GM21825 (cell line): ENCODE measurements around the gene KRT5.

Experiments used
- ATAC-seq: cut with Tn5 transposase; IDR thresholded peaks from one replicate; pipeline ENCODE4 v1.9.1; 2021; ENCODE audit warnings: mild to moderate bottlenecking, moderate library complexity; ENCODE audit not compliant: unreplicated experiment

The KRT5 gene

DNA sequence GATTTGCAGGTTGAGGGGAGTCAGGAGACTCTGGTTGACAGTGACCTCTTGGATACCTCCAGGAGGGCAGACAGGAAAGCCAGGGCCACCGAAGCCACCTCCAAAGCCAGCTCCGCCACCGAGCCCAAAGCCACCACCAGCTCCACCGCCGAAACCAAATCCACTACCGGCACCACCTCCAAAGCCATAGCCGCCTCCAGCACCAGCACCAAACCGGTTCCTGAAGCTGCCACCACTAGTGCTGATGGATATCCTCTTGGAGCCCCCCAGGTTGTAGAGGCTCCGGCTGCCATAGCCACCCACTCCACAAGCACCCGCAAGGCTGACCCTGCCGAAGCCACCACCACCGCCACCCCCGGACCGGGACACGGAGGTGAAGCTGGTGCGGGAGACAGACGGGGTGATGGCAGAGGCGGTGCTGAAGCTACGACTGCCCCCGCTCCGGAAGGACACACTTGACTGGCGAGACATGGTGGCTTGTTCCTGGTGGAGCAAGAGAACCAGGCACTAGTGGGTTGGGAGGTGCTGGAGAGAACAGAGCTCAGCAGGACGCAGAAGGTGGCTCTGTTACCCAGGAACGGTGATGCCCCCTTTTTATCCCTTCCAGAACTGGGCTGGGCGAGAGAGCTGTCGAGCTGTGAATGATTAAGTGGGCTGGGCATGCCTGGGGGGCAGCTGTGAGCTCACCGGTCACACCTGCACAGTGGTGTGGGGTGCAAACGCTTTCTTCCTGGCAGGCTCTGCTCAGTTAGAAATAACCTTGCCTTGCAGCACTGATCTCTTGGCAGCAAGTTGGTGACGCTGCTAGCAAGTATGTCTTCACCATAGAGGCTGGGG is at the start of gene KRT5:
TSS of gene KRT5 (minus strand) at position 569 of the 837 bp plus-strand sequence. CDS start at position 471, 98 bp downstream.
- ATAC-seq, result no peak

DNA sequence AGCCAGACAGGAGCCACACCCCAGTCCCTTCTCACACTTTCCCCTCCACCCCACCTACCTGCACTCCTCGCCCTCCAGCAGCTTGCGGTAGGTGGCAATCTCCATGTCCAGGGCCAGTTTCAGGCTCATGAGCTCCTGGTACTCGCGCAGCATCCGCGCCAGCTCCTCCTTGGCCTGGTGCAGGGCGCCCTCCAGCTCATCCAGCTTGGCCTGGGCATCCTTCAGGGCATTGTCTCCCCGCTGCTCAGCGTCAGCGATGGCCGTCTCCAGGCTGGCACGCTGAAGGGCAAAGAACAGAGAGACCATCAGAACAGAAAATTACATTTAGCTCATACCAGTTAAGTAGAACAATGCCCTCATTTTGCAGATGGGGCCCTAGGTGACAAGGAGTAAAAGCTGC is 47.9 kb upstream of the KRT5 start:
- no peak for ATAC-seq

DNA sequence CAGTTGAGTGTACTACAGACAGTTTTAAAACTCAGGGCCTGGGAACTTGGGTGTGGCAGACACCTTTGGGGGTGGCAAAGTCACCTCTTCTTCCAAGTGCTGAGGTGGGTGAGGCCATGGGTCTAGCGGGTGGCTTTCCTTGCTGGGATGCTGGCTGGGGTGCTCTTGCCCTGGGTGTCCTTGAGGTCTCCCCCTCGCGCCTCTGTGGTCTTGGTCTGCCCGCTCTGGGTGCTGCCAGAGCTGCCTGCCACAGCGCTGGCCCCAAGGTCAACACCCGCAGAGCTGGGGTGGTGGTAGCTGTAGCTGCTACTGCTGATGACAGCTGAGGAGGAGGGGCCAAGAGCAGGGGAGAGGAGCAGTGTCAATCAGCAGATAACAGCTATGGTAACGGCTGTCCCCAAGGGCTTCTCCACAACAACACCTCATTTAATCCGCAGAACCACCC is 46.7 kb upstream of the KRT5 start:
- no peak for ATAC-seq

DNA sequence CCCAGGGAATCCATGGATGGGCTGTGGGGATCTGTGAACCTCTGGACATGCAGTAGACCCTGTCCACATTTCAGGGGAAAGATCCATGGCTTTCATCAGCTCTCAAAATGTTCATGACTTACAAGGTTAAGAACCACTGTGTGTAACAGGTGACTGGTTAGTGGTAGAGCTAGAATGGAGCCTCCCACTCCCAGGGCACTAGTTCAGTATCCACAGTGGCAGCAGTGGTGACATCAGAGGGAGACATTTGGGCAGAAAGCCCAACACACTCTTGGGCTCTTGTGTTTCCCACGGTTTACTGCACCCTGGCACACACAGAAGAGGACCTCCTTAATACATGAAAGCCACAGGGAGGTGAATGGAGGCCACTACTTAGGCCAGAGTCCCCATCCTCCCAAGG is 44.4 kb upstream of the KRT5 start:
- ATAC-seq, result no peak

DNA sequence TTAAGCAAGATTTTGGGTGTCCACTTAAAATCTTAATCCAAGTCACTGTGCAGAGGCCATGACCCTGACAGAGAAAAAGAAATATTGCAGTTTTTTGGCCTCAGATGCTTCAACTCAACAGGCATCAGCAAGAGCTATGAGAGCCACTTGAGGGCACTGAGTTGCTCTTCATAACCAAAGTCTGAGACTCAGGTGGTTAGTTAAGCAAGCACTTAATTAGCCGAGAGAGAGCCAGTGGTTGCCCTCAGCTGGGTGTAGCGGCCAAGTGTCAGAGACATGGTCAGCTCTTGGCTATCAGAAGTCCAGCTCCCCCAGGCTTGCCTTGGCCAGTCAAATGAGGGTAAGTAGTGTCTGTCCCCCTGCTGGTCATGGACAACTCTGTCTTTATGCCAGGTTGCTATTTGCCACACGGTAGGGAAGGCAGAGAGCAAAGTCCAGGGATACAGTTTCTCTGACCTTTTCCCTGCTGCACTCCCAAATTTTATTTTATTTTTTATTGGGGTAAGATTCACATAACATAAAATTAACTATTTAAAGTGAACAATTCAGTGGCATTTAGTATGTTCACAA is 41.8 kb upstream of the KRT5 start:
- no peak for ATAC-seq

DNA sequence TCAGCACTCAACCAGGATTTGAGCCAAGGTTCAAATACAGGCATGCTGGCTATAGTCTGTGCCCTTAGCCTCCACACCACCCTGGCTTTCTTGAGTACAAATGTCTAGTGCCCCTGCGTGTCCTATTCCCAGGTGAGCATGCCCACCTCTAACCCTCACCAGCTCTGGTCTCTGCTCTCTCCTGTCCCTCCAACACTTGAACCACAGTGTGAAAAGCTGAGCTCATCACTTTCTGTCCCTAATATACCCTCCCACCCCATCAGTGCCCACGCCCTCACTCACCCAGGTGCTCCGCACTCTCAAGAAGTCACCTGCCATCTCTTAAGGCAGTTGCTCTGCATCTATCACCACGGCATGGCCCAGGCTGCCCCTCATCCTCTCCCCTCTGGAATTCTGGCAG is 39.8 kb upstream of the KRT5 start:
- ATAC-seq, result no peak

DNA sequence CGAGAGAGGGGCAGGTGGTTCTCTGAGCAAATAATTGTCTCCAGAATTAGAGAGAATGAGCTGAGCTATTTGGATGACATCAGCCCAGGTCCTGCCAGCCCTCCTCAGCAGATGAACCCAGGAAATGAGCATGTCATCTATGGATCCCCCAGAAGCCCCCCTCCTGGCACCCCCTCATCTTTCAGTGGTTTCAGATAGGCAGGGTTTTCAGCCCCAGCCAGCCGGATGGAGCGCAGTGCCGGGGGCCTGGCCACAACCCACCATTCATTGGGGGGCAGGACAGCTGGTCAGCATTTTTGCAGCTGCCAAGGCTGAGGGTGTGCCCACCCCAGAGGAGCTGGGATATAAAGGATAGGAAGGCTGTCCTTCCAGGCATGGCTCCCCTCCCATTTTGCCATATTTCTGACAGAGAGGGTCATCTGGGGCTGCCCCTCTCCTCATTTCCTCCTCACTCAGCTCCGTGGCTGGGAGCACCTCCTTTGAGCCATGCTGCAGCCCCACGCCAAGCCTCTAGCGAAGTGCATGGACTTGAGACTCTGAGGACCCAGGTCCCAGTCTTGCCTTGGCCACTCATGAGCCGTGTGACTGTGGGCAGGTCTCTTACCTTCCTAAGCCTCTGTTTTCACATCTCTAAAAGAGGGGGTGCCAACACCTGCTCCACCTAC is 38.7 kb upstream of the KRT5 start:
- no peak for ATAC-seq

DNA sequence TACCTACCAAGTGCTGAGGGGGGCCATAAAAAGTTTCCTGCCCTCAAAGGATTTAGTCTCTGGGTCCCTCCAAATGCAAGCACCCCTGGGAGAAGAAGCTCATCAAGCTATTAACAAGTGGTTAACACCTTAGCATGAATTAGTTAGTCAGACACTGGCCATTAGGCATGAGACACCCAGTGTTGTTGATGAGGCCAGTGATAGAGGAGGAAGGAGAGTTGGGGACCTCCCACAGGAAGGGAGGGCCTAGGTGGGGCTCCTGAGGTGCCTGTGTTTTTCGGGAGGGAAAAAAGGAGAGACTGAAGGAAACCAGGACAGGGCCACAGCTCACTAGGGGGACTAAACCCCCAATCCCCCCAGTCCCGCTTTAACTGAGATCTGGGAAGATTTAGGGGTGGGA is 37.3 kb upstream of the KRT5 start:
- ATAC-seq, result no peak

DNA sequence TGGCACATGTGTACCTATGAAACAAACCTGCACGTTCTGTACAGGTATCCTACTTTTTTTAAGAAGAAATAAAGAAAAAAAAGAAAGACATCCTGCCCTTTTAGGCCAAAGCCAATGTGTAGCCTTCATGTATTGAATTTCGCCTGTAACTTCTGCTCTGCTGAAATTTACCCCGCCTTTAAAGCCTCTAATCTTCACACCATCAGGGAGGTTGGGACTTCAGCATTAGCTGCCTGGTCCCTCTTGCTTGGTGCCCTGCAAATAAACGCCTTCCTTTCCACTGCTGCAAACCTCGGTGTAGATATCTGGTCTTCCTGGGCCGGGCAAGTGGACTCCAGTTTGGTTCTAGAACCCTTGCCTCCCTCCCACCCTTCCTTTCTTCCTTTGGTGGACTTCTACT is 35.4 kb upstream of the KRT5 start:
- no peak for ATAC-seq

DNA sequence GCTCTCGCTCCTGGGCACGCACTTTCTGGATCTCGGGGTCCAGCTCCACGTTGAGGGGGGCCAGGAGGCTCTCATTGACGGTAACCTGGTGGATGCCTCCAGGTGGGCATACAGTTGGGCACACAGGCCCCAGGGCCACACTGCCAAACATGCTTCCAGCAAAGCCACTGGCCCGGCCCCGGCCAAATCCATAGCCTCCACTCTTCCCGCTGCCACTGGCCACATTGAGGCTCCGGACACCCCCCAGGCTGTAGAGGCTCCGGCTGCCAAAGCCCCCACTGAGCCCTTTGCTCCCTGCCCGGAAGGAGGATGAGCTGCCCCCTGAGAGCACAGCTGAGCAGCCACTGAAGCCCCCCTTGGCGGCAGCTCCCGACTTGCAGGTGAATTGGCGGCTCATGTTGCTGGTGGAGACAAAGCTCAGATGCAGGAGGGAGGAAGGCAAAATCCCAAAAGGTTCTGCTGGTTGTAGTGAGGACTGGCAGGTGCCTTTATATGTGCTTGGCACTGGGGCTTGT is 32.5 kb upstream of the KRT5 start, which contains the start of gene KRT71:
TSS of gene KRT71 (minus strand) at position 465 of the 515 bp plus-strand sequence. CDS start at position 397, 68 bp downstream.
- no peak for ATAC-seq

DNA sequence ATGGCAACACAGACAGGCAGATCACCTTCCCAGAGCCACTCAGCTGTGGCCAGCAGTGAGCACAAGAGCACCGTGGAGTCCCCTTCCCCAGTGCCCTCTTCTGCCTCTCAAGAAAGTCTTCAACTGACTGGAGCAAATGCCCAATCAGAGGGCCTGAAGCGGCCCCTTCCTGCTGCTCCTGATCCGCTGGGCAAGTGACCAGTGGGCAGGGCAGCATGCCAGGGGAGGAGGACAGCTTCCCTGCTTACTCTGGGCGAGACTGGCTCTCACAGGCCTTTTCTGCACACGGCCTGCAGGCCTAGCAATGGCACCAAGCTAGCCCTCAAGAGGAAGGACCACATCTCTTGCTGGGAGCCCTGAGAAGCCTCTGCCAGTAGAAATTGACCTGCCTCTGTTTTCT is 31.9 kb upstream of the KRT5 start:
- no peak for ATAC-seq

DNA sequence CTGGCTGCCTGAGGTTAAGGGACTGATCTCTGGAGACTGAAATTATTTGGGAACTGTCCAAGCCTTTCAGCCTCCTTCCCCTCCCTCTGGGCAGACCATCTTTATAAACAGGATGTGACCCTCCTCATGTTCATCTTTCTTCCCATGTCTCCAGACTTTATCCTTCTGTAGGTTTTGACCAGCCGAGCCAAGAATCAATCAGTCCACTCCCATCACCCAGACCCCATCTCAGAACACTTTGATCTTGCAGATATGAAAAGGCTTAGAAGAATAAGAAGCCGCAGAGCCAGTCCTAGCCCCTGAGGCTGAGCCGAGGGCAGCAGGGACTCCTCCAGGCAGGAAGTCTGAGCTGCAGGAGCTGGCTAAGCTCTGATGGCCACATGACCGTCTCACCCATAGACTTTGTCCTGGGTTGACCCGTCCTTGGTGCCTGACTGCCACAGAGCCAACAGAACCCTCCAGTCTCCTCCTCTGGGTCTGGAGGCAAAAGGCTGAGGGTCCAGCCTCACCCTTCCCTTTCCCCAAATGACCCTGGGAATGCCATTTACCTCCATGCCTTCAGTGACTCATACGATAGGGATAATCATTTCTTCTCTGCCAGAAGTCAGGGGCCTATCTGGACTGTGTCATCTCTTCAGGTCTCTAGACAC is 31.1 kb upstream of the KRT5 start:
- no peak for ATAC-seq

DNA sequence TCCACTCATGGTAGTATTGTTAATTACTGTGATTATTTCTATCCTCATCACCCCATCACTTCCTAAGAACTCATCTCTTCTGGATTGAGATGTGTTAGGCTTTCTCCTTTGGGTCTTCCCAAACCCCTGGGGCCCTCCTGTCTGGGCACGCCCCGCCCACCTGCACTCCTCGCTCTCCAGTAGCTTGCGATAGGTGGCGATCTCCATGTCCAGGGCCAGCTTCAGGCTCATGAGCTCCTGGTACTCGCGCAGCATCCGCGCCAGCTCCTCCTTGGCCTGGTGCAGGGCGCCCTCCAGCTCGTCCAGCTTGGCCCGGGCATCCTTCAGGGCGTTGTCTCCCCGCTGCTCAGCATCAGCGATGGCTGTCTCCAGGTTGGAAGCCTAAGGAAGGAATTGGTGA is 25.9 kb upstream of the KRT5 start:
- ATAC-seq, result no peak

DNA sequence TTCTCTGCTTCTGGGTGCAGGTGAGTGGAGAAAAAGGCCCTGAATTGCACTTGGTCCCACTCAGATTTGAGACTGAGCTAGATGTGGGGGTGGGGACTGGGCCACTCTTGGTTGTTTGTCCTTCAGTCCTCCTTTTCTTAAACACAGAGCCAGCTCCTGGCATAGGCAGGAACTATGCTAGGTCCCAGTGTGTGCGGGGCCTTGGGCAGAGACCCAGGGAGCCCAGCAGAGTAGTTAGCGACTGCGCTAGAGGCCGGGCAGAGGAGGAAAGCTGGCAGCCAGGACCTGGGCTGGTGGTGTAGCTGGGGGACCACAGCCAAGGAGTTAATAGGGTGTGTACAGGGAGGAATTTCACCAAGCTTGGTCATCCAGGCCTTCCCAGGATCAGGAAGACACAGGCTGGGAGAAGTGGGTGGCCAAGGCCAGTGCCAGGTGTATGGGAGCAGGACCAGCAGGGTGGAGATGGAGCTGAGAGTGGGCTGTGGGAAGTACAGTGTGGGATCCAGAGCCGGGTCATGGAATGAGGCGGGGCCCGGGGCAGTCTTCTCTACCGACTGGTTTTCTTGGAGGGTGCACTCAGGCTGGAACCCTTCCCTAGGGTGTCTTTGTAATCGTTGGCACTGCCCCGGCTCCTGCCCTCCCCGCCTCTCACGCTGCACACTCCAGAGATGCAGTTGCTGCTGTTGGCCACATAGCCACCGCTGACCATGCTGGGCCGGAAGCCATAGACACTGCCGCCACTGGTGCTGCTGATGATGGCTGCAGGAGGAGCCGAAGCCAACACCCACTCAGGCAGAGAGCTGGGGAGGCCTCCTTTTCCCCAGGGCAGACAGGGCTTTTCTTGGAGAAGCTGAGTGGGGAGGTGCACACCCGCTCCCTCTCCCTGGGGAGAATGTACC is 24.0 kb upstream of the KRT5 start:
- no peak for ATAC-seq

DNA sequence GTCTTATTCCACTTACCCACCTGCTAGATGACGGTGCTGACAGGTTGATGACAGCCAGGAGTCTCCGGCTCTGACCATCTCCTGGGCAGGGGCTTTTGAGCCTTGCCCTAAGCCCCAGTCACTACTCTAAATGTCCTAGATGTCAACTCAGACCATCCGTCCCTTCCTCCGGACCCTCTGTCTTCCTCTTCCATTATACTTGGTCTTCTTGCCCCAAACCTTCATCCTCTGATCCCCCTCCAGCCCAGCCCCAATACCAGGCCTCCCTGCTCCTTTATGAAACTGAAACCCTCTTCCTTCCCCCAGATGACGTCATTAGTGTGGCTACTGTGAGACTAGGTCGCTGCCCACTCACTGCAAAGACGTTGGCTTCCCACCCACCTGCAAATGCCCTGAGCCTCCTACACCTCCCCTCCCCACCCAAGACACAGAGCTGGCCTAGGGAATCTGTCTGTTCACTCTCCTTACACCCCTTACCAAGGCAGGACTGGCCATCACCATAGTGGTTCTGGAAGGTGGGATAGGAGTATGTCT is 22.7 kb upstream of the KRT5 start:
- no peak for ATAC-seq

DNA sequence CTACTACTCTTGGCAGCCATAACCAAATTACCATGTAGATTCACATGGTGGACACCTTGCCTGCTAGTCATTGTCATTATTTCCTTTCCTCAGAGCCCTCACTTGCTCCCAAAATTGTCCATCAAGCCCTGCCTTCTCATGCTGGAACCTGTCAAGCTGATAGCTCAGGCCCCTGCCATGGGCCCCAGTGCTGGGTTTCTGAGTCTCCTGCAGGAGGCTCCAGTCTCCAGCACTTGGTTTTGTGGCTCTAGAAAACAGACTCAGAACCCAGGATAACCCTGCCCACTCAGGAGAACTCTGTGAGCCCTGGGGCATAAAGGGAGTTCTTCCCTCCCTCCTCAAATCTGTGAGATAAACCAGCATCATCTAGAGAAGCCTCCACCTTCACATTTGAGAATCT is 22.0 kb upstream of the KRT5 start:
- no peak for ATAC-seq

DNA sequence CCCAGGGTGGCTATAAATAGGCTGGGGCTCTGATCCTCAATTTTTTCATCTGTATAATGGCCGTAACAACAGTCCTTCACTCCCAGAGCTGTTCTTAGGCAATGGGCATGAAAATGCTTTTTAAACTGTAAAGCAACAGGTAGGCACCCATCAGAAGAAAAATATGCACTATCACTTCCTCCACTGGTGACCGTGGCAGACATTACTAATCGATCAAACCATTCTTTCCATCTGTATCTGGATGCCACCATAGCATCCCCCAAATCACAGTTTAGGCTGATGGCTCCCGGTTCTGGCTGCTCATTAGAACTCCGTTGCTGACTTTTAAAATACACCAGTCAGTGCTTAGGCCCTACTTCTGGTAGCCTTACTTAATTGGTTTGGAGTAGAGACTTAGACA is 21.5 kb upstream of the KRT5 start:
- no peak for ATAC-seq

DNA sequence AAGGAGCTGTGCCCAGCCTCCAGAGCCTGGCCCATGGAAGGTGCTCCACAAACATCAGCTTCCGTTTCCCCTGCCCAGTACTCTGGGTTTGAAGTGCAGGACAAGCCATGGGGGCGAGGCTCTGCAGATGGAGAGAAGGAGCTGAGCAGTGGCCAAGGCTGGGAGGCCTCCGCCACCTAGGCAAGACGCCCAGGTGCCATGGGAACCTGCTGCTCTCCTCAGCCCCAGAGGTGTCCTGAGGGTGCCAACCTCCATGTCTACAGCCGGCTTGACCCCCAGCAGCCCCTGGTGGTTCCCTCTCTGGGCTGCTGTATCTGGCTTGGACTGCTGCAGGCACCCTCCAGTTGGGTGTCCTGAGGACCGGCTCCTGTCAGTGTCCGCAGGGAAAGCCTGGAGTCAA is 20.3 kb upstream of the KRT5 start:
- ATAC-seq, result no peak

DNA sequence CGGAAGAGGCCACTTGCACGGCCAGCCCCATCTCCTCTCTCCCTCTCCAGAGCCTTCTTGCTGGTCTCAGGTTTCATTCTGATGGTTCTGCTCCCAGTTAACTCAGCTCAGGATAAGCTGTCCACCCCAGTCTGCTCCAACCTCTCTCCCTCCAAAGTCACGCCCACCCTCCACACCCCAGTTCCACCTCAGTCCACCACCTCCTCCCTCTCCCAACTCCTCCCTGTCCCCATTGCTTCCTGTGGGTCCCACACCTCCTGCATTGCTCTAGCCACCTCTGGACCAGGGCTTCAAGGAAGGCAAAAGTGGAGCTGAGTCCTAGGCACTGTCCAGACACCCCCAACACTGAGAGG is 19.6 kb upstream of the KRT5 start:
- ATAC-seq, result no peak
